Measurements from ENCODE around the gene MYLK. TPM values are rescaled to one million over a fixed set of nuclear protein-coding genes. Genes with fewer than 3 reads are reported as not detected.

The MYLK gene
- total and polyA plus RNA-seq, 9 of the 15 experiments (the other 6 are each of a cell fraction or from before 2014, with no cell fraction given): 0.11 to 0.53 (median 0.18) TPM; not detected in 2

GRCh38 chr3:123584284-123584987 lies 299.7 kb downstream of the MYLK start (continued):
- TF ChIP-seq STAT6 (CRISPR knock-in tag; IDR thresholded peaks at IDR 0.05) (no peak), STAT5A (IDR thresholded peaks at IDR 0.05; ENCODE audit: borderline replicate concordance, low read length) (no peak), MAZ (CRISPR knock-in tag; conservative IDR thresholded peaks at IDR 0.05 in 1 of 2, IDR thresholded peaks at IDR 0.05 in 1 of 2) (0 out of 4 replicates have a peak, but pooled peaks of 1 of the 2 experiments have one; percentile 50), ARID4B (CRISPR knock-in tag; IDR thresholded peaks at IDR 0.05) (peak; percentile 18), ARID1B (IDR thresholded peaks at IDR 0.05) (no peak), STAT5B (CRISPR knock-in tag; IDR thresholded peaks at IDR 0.05) (no peak), RAD21 (CRISPR knock-in tag; conservative IDR thresholded peaks at IDR 0.05 in 1 of 2, IDR thresholded peaks at IDR 0.05 in 1 of 2) (peak in 1 of 2 experiments; percentile 16; a peak in 1 of 4 replicates), NONO (IDR thresholded peaks at IDR 0.05; ENCODE audit: low read depth in 2 of 2, low read length in 1 of 2) (peak in 1 of 2 experiments; percentile 61; a peak in 2 of 4 replicates), TEAD4 (IDR thresholded peaks at IDR 0.05; ENCODE audit: low read length) (no peak), TEAD4 (CRISPR knock-in tag; IDR thresholded peaks at IDR 0.05; ENCODE audit: borderline replicate concordance) (no peak), CHAMP1 (IDR thresholded peaks at IDR 0.05) (no peak), TBL1XR1 (IDR thresholded peaks at IDR 0.05; ENCODE audit: low read length in 2 of 2) (no peak), OTX1 (CRISPR knock-in tag; IDR thresholded peaks at IDR 0.05) (no peak), U2AF1 (optimal IDR thresholded peaks at IDR 0.05; ENCODE audit: low read depth, low read length) (peak; percentile 32), DEAF1 (CRISPR knock-in tag; IDR thresholded peaks at IDR 0.05) (no peak)

Measured in K562 (cell line).